Muscle of arm (tissue), 12 donors: ENCODE data around the gene HCAR3. TPM values are rescaled to one million over a fixed set of nuclear protein-coding genes. Genes with fewer than 3 reads are reported as not detected.

Experiments used
- DNase-seq: peaks from one replicate; pipeline ENCODE4 v3.0.0-alpha.2; 2013
- polyA plus RNA-seq, 12 donors: library from polyadenylated mRNA; unstranded; fragments of 120-200 nt; gene quantifications; one replicate each; pipeline ENCODE4 v1.2.1, GENCODE V29; 2013; ENCODE audit not compliant: insufficient read length in 12 of 12

The HCAR3 gene
- polyA plus RNA-seq, 12 donors: 0.13 to 4.2 (median 0.59) TPM; not detected in 7

DNA sequence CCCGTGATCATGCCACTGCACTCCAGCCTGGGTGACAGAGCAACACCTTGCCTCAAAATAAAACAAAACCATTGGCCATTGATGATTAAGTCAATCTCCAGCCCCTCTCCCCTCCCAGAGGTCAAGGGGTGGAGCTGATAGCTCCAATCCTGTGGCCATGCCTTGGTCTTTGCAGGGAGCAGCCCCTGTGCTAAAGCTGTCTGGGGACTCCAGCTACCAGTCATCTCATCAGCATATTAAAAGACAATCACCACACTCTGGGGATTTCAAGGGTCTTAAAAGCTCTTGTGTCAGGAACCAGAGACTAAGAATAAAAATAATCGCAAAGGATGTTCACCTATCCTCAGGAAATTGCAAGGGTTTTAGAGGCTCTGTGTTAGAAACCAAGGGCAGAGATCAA, 44.1 kb downstream of the HCAR3 start:
- no peak for DNase-seq

DNA sequence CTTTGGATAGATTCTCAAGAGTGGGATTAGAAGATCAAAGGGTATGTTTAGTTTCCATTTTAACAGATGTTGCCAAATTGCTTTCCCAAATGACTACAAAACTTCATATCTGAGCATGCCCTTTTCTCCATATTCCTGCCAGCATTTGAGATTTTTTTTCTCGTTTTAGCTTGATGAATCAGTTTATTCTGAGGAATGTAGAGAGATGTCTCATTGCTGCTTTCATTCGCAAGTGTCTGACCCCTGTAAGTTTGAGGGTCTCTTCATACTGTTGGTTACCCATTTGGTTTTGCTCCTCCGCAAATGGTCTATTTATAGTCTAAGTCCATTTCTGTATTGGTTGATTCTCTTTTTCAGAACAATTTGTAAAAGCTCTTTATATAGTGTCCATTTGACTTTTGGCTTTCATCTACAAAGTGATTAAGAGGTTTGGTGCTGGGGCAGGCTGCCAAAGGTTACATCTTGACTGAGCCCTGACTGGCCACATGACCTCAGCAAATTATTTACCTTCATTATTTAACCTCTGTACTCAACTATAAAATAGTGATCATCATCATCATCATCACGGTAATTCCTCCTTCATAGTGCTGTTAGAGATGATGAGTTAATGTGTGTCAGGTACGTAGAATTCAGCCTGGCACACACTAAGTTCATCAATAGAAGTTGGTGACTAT, 47.1 kb downstream of the HCAR3 start:
- no peak for DNase-seq

DNA sequence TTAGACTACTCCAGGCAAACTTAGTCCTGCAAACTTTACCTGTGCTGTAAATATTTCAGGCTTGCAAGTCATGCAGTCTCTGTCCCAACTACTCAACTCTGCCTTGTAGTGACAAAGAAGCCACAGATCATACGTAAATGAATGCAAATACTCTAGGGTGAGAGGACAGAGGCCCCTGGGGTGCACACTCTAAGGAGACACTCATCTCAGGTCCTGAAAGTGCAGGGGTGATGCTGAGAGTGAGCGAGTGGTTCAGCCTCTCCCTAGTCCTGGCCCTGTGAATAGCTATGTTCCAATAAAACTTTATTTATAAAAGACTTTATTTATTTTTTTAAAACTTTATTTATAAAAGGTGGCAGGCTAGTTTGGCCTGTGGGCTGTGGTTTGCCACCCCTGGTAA, 48.3 kb downstream of the HCAR3 start:
- no peak for DNase-seq

DNA sequence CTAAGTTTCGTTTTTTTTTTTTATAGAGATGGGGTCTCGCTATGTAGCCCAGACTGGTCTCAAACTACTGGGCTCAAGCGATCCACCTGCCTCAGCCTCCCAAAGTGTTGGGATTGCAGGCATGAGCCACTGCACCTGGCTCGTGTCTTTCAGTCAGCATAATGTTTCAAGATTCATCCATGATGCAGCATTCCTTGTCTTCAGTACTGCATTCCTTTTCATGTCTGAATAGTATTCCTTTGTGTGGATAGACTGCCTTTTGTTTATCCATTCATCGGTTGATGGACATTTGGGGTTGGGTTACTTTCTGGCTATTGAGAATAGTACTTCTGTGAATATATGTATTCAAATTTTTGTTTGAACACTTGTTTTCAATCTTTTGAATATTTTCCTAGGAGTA, 50.9 kb downstream of the HCAR3 start:
- no peak for DNase-seq

DNA sequence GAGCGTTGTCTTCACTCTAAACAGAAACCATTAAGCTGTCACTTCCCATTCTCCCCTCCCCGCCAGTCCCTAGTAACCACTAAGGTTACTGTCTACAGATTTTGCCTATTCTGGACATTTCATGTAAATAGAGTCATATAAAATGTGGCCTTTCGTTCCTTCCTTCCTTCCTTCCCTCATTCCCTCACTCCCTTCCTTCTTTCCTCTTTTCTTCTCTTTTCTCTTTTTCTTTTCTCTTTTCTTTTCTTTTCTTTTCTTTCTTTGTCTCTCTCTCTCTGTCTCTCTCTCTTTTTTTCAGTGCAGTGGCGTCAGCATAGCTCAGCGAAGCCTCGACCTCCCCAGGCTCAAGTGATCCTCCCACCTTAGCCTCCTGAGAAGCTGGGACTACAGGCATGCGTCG, 51.3 kb downstream of the HCAR3 start:
- no peak for DNase-seq

Other genes with a start within 250 kb of the HCAR3 start
- gene ZCCHC8, start 215.9 kb downstream of the HCAR3 start, polyA plus RNA-seq: 10 to 100 TPM in 11 of 12 donors, not detected in 1; 20.8 to 39.3 (median 28.8) TPM
- gene RSRC2, start 189.9 kb downstream of the HCAR3 start, polyA plus RNA-seq: 100 to 1,000 TPM in 10 of 12 donors, 10 to 100 TPM in 1, not detected in 1; 87.0 to 216 (median 122) TPM
- gene KNTC1, start 189.6 kb downstream of the HCAR3 start, polyA plus RNA-seq: 10 to 100 TPM in 11 of 12 donors, not detected in 1; 11.9 to 58.7 (median 22.7) TPM
- 1 to 10 TPM in 3 of 12 donors, under 1 TPM in 6, not detected in 3; 0.08 to 6.9 (median 0.18) TPM for gene HCAR2, start 13.5 kb downstream of the HCAR3 start, polyA plus RNA-seq
- under 1 TPM in 10 of 12 donors, not detected in 2; 0.04 to 0.82 (median 0.15) TPM for gene HCAR1, start 14.0 kb upstream of the HCAR3 start, polyA plus RNA-seq
- gene DENR, start 36.0 kb upstream of the HCAR3 start, polyA plus RNA-seq: 10 to 100 TPM in 11 of 12 donors, not detected in 1; 54.0 to 78.8 (median 70.0) TPM
- 1 to 10 TPM in 4 of 12 donors, under 1 TPM in 6, not detected in 2; 0.53 to 1.3 (median 0.80) TPM for gene CCDC62, start 57.8 kb upstream of the HCAR3 start, polyA plus RNA-seq
- gene HIP1R, start 118.6 kb upstream of the HCAR3 start, polyA plus RNA-seq: 10 to 100 TPM in 2 of 12 donors, 1 to 10 TPM in 9, not detected in 1; 5.2 to 30.0 (median 6.6) TPM
- gene VPS37B, start 179.3 kb upstream of the HCAR3 start, polyA plus RNA-seq: 10 to 100 TPM in 11 of 12 donors, not detected in 1; 19.7 to 69.1 (median 22.3) TPM
- gene ABCB9, start 249.7 kb upstream of the HCAR3 start, polyA plus RNA-seq: 1 to 10 TPM in 10 of 12 donors, not detected in 2; 2.4 to 5.3 (median 3.2) TPM